ENCODE measurements around the gene CSTF1. TPM values are rescaled to one million over a fixed set of nuclear protein-coding genes. Genes with fewer than 3 reads are reported as not detected.

The CSTF1 gene
- total and polyA plus RNA-seq, 2 of the 8 experiments (the other 6 are each of a cell fraction or from before 2014, with no cell fraction given): 59.4 to 83.5 TPM

DNA sequence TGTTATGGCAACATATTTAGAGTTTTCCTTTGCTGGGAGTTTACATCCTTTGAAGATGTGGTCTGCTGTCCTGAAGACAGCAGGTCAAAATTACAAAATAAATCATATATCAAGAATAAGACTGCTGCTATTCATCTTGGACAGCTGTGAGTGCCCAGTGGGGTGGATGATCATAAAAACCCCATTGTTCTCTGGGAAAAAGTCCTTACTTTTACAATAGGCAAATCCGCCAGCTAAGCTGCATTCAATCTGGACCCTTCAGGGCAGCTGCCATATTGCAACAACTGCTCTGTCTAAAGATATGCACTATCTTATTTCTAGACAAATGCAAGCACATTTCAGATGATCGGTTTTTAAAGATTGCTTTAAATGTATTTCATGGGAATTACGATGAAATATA, 39.0 kb downstream of the CSTF1 start:
- Histone ChIP-seq H2BK12ac (ENCODE audit: low read depth, low read length) (no peak overlapping the region), H4K8ac (ENCODE audit: extremely low read depth, insufficient read depth, low read length) (no peak overlapping the region), H3K23me2 (ENCODE audit: low read depth, low read length) (no peaks in the 10 kb centered on the region), H4K91ac (replicated peaks; ENCODE audit: insufficient read length, low read length) (no peak overlapping the region), H4K20me1 (replicated peaks in 1 of 2; ENCODE audit: control insufficient read depth in 1 of 2, insufficient read depth in 2 of 2, low read length in 2 of 2) (peaks cover 0 to 1% of the 10 kb centered on the region in 2 experiments), H2BK15ac (ENCODE audit: low read length) (no peak overlapping the region), H4K5ac (ENCODE audit: insufficient read length, low read depth, low read length) (no peak overlapping the region), H3K79me2 (ENCODE audit: control insufficient read depth in 1 of 2, insufficient read depth in 2 of 2, low read length in 2 of 2) (no peaks in the 10 kb centered on the region), H3K36me3 (ENCODE audit: control insufficient read depth in 2 of 4, insufficient read depth in 4 of 4, low read length in 3 of 4) (no peaks in the 10 kb centered on the region), H3K9ac (replicated peaks in 1 of 4; ENCODE audit: extremely low read depth in 1 of 4, low read depth in 3 of 4, low read length in 3 of 4) (no peak overlapping the region), H2AK5ac (ENCODE audit: low read depth, low read length) (no peak overlapping the region), H3K4ac (replicated peaks; ENCODE audit: insufficient read length, low read depth, low read length) (no peak overlapping the region), H3K27me3 (replicated peaks in 1 of 4; ENCODE audit: control insufficient read depth in 3 of 4, extremely low read depth in 1 of 4, insufficient read depth in 3 of 4, low read length in 3 of 4) (no peaks in the 10 kb centered on the region), H3K27ac (ENCODE audit: low read depth, low read length) (no peak overlapping the region), H3K56ac (replicated peaks; ENCODE audit: insufficient read length, low read depth, low read length) (no peak overlapping the region), H2AFZ (ENCODE audit: low read length) (no peak overlapping the region), H2BK5ac (ENCODE audit: low read depth, low read length) (no peak overlapping the region), H3K14ac (ENCODE audit: insufficient read length) (no peak overlapping the region), H3K79me1 (ENCODE audit: low read depth, low read length) (no peaks in the 10 kb centered on the region), H2BK120ac (replicated peaks; ENCODE audit: low read depth, low read length) (no peak overlapping the region), H3K4me2 (ENCODE audit: insufficient read depth in 1 of 2, low read depth in 2 of 2, low read length in 2 of 2) (no peak overlapping the region), H3K18ac (ENCODE audit: extremely low read depth, low read length) (no peak overlapping the region), H2BK20ac (ENCODE audit: low read length) (no peak overlapping the region), H3K4me3 (ENCODE audit: extremely low read depth in 1 of 4, insufficient read depth in 2 of 4, low read depth in 3 of 4, low read length in 4 of 4) (no peak overlapping the region), H3K9me3 (ENCODE audit: insufficient read depth in 2 of 2, low read depth in 1 of 2, low read length in 1 of 2) (no peaks in the 10 kb centered on the region), H3K23ac (ENCODE audit: insufficient read length) (no peak overlapping the region), H3K4me1 (replicated peaks in 1 of 4; ENCODE audit: control insufficient read depth in 3 of 4, insufficient read depth in 4 of 4, low read length in 3 of 4) (no peaks in the 10 kb centered on the region)
- CTCF ChIA-PET (ENCODE audit: partially characterized antibody): interaction anchor here (0.9 kb wide), 1 partner anchor 146 kb away, joined by 4 read pairs; no protein-coding TSS in a partner anchor
- 80% methylated on average over 3 of the region's 3 CpGs; no CpG with 5 or more reads in 1 of the 2 experiments for WGBS, 2 experiments (ENCODE audit: extremely low coverage in 1 of 2, insufficient coverage in 1 of 2, insufficient read length in 1 of 2, insufficient replicate concordance in 2 of 2, low coverage in 1 of 2, low lambda C conversion rate in 2 of 2, missing lambda C conversion rate in 1 of 2)
- TF ChIP-seq SIRT6 (IDR thresholded peaks at IDR 0.05; ENCODE audit: low read length): no peak
- no peak for TF ChIP-seq CBX5 (IDR thresholded peaks at IDR 0.05; ENCODE audit: low read depth, low read length)
- no peak for TF ChIP-seq TAF1 (IDR thresholded peaks at IDR 0.05; ENCODE audit: low read depth, low read length)
- no peak for TF ChIP-seq ASH2L (IDR thresholded peaks at IDR 0.05; ENCODE audit: low read length)
- no peak for TF ChIP-seq PHF8 (conservative IDR thresholded peaks at IDR 0.05; ENCODE audit: low read depth, low read length)
- TF ChIP-seq POU5F1 (IDR thresholded peaks at IDR 0.05; ENCODE audit: low read depth, low read length): no peak
- no peak for TF ChIP-seq KDM5A (IDR thresholded peaks at IDR 0.05; ENCODE audit: low read length)
- TF ChIP-seq POLR2A (IDR thresholded peaks at IDR 0.05; ENCODE audit: control extremely low read depth in 1 of 2, low read depth in 2 of 2, low read length in 2 of 2): no peak
- TF ChIP-seq, protein P1, sequence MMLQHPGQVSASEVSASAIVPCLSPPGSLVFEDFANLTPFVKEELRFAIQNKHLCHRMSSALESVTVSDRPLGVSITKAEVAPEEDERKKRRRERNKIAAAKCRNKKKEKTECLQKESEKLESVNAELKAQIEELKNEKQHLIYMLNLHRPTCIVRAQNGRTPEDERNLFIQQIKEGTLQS (IDR thresholded peaks at IDR 0.05; ENCODE audit: insufficient read depth, low read depth, low read length): no peak
- TF ChIP-seq MAFK (IDR thresholded peaks at IDR 0.05; ENCODE audit: low read depth, low read length): no peak
- TF ChIP-seq, protein P2, sequence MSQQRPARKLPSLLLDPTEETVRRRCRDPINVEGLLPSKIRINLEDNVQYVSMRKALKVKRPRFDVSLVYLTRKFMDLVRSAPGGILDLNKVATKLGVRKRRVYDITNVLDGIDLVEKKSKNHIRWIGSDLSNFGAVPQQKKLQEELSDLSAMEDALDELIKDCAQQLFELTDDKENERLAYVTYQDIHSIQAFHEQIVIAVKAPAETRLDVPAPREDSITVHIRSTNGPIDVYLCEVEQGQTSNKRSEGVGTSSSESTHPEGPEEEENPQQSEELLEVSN (IDR thresholded peaks at IDR 0.05): no peak
- TF ChIP-seq YY1 (IDR thresholded peaks at IDR 0.05; ENCODE audit: low read depth, low read length): no peak
- POLR2A ChIA-PET (ENCODE audit: partially characterized antibody): no interaction called here
- FAIRE-seq (no peak), DNase-seq (ENCODE audit: low read depth in 1 of 2, low spot score in 2 of 2) (no peak)
